ENCODE results near the gene ATF7. TPM values are rescaled to one million over a fixed set of nuclear protein-coding genes. Genes with fewer than 3 reads are reported as not detected.

Gene ATF7
- total and polyA plus RNA-seq, 2 of the 4 experiments (the other 2 are of a cell fraction) = 7.0 to 16.3 TPM

GRCh38 chr12:53625373-53625945 lies 723 bp downstream of the ATF7 start:
- 39% methylated on average over 2 of the region's 5 CpGs; no CpG with 5 or more reads in 1 of the 2 experiments for WGBS, 2 experiments (ENCODE audit: extremely low coverage in 2 of 2, insufficient read length in 1 of 2)
- H4K5ac ChIP-seq (ENCODE audit: low read depth, low read length) = peak overlapping the region; percentile 14; the same call in 1 of the 2 replicates
- H2BK5ac ChIP-seq (ENCODE audit: low read depth, low read length, poor library complexity, severe bottlenecking) = peak overlapping the region; percentile 37
- peak overlapping the region; percentile 74 for H2AK9ac ChIP-seq (replicated peaks; ENCODE audit: low read depth, low read length, poor library complexity)
- BruUV-seq (replicated peaks) = no TSS peak
- no peaks in the 10 kb centered on the region for H3K9me3 ChIP-seq (ENCODE audit: control insufficient read depth, insufficient read depth, low read length)
- H3K36me3 ChIP-seq (ENCODE audit: control insufficient read depth, insufficient read depth, low read length) = no peaks in the 10 kb centered on the region
- H3K9ac ChIP-seq (ENCODE audit: low read depth, low read length) = peak overlapping the region; percentile 71
- H3K9me1 ChIP-seq (ENCODE audit: insufficient read depth, low read length) = peaks cover 3% of the 10 kb centered on the region; the same call in 1 of the 2 replicates
- peaks cover 11% of the 10 kb centered on the region; the same call in 1 of the 2 replicates for H4K20me1 ChIP-seq (ENCODE audit: insufficient read depth, low read length)
- POLR2A ChIA-PET (ENCODE audit: unreplicated experiment) = no interaction called here
- in situ Hi-C loops (cut with MboI; ENCODE audit: low sequenced_read_pairs) (no loop called here), intact Hi-C loops (cut with micrococcal nuclease) (no loop called here), dilution Hi-C loops (cut with HindIII; ENCODE audit: low sequenced_read_pairs, unreplicated experiment) (no loop called here)
- H2AK5ac ChIP-seq (ENCODE audit: low read depth, low read length) = peak overlapping the region; percentile 81; the same call in 1 of the 2 replicates
- H3K18ac ChIP-seq (ENCODE audit: low read depth, low read length) = 0 out of 2 replicates have a peak overlapping the region, but pooled peaks have one; percentile 22
- no peaks in the 10 kb centered on the region for H3K27me3 ChIP-seq (ENCODE audit: control insufficient read depth, insufficient read depth, low read length)
- peaks cover 4% of the 10 kb centered on the region for H3K4me1 ChIP-seq (ENCODE audit: control insufficient read depth, insufficient read depth, low read length)
- peak overlapping the region; percentile 67; the same call in 1 of the 3 replicates for H2BK15ac ChIP-seq (ENCODE audit: low read depth, low read length)
- DNase-seq (no peak), ATAC-seq (ENCODE audit: low read depth) (no peak)
- H3K4me2 ChIP-seq (ENCODE audit: low read depth, low read length) = peak overlapping the region; percentile 94
- peak overlapping the region; percentile 98 for H2AFZ ChIP-seq (replicated peaks; ENCODE audit: low read length, poor library complexity)
- peak overlapping the region; percentile 61 for H3K4me3 ChIP-seq (ENCODE audit: insufficient read depth, low read depth, low read length)
- H3K23ac ChIP-seq (ENCODE audit: low read depth, low read length) = peak overlapping the region; percentile 82; the same call in 1 of the 2 replicates
- peak overlapping the region; percentile 65 for H3K4ac ChIP-seq (ENCODE audit: low read depth, low read length)
- CTCF ChIA-PET = no interaction called here
- peak overlapping the region; percentile 3; the same call in 1 of the 2 replicates for H2BK120ac ChIP-seq (ENCODE audit: low read depth, low read length)
- TF ChIP-seq RFX5 (IDR thresholded peaks at IDR 0.05; ENCODE audit: low read depth, low read length) (no peak), MAZ (IDR thresholded peaks at IDR 0.05; ENCODE audit: borderline replicate concordance, low read depth, low read length) (no peak), POLR2A (IDR thresholded peaks at IDR 0.05; ENCODE audit: low read depth, low read length) (no peak)
- peak overlapping the region; percentile 62 to 87 for H4K8ac ChIP-seq (ENCODE audit: low read depth in 2 of 2, low read length in 2 of 2)
- H3K56ac ChIP-seq (ENCODE audit: extremely low read depth, insufficient read depth, low read length) = peak overlapping the region; percentile 37; the same call in 1 of the 2 replicates
- H2BK20ac ChIP-seq (ENCODE audit: low read depth, low read length) = no peak overlapping the region
- peak overlapping the region; percentile 46; the same call in 1 of the 2 replicates for H3K27ac ChIP-seq (ENCODE audit: insufficient read depth, low read length)
- H3K79me1 ChIP-seq (ENCODE audit: low read depth in 1 of 2, low read length in 2 of 2) = peaks cover 0 to 36% of the 10 kb centered on the region in 2 experiments
- H3K14ac ChIP-seq (replicated peaks; ENCODE audit: low read depth, low read length) = peak overlapping the region; percentile 70
- H4K91ac ChIP-seq (ENCODE audit: insufficient read depth, low read depth, low read length) = peak overlapping the region; percentile 69

All from IMR-90 (cell line).